DND-41 (cell line): ENCODE results near the gene ZSWIM8.

Source experiments
- ATAC-seq: fragments of 200-7000 bp; cut with Tn5 transposase; 3 replicates; pipeline ENCODE4 v1.9.1; 2021; ENCODE audit warnings: low read depth; ENCODE audit not compliant: insufficient read depth
- DNase-seq: peaks from one replicate; pipeline ENCODE4 v3.0.0-alpha.2; 2020
- H2AFZ ChIP-seq: 2 replicates; pipeline ENCODE4 v1.6.0; 2012; ENCODE audit warnings: low read depth, low read length
- H3K27ac ChIP-seq: 2 replicates; pipeline ENCODE4 v1.5.1; 2012; ENCODE audit warnings: low read length, inconsistent platforms
- H3K27me3 ChIP-seq: fragments of 200-600 bp; sonication (generic); 2 replicates; pipeline ENCODE4 v1.6.0; 2012; ENCODE audit warnings: low read length, mild to moderate bottlenecking, inconsistent platforms; ENCODE audit not compliant: insufficient read depth, poor library complexity
- H3K36me3 ChIP-seq: 2 replicates; pipeline ENCODE4 v1.5.1; 2012; ENCODE audit warnings: low read length, inconsistent platforms; ENCODE audit not compliant: insufficient read depth
- H3K4me1 ChIP-seq: 2 replicates; pipeline ENCODE4 v1.5.1; 2012; ENCODE audit warnings: mild to moderate bottlenecking, low read length; ENCODE audit not compliant: insufficient read depth
- H3K4me2 ChIP-seq: 2 replicates; pipeline ENCODE4 v1.6.0; 2012; ENCODE audit warnings: mild to moderate bottlenecking, moderate library complexity, low read length, inconsistent platforms; ENCODE audit not compliant: insufficient read depth
- H3K4me3 ChIP-seq, 2 experiments: fragments of 200-600 bp in 1 of 2; shearing (Covaris generic) in 1 of 2; 2 replicates each; pipeline ENCODE4 v1.5.1; 2012 to 2016; ENCODE audit warnings: inconsistent platforms in 2 of 2, low read length in 2 of 2, mild to moderate bottlenecking in 2 of 2, low read depth in 1 of 2, moderate library complexity in 1 of 2
- H3K79me2 ChIP-seq: 2 replicates; pipeline ENCODE4 v1.6.0; 2012; ENCODE audit warnings: low read length, inconsistent platforms; ENCODE audit not compliant: insufficient read depth
- H3K9ac ChIP-seq: 2 replicates; pipeline ENCODE4 v1.6.0; 2012; ENCODE audit warnings: low read depth, mild to moderate bottlenecking, inconsistent platforms, low read length, moderate library complexity
- H3K9me3 ChIP-seq: 2 replicates; pipeline ENCODE4 v1.5.1; 2012; ENCODE audit warnings: low read length, moderate library complexity, mild to moderate bottlenecking, inconsistent platforms; ENCODE audit not compliant: insufficient read depth, severe bottlenecking
- H4K20me1 ChIP-seq: 2 replicates; pipeline ENCODE4 v1.6.0; 2012; ENCODE audit warnings: low read length; ENCODE audit not compliant: insufficient read depth
- CTCF ChIP-seq: IDR thresholded peaks from 2 replicates; pipeline ENCODE4 v1.5.1; 2012; ENCODE audit warnings: borderline replicate concordance, low read length, moderate library complexity, mild to moderate bottlenecking; ENCODE audit not compliant: poor library complexity, severe bottlenecking; ENCODE audit errors: extremely low read depth
- EZH2 ChIP-seq: IDR thresholded peaks from 3 replicates; pipeline ENCODE4 v1.6.1; 2012; ENCODE audit warnings: borderline replicate concordance, low read depth, mild to moderate bottlenecking, moderate library complexity, low read length, inconsistent platforms; ENCODE audit not compliant: severe bottlenecking

The ZSWIM8 gene

GRCh38 chr10:73836427-73836980, 51.1 kb downstream of the ZSWIM8 start:
- Histone ChIP-seq H3K36me3 (peaks cover 51% of the 10 kb centered on the region), H2AFZ (no peak overlapping the region), H4K20me1 (no peaks in the 10 kb centered on the region), H3K27ac (no peak overlapping the region), H3K4me2 (no peak overlapping the region), H3K4me3 (no peak overlapping the region), H3K79me2 (no peaks in the 10 kb centered on the region), H3K27me3 (no peaks in the 10 kb centered on the region), H3K9ac (no peak overlapping the region), H3K4me1 (no peaks in the 10 kb centered on the region), H3K9me3 (no peaks in the 10 kb centered on the region)
- DNase-seq (no peak), ATAC-seq (no peak)
- TF ChIP-seq CTCF = no peak
- TF ChIP-seq EZH2 = no peak

GRCh38 chr10:73837072-73837471, 51.7 kb downstream of the ZSWIM8 start:
- H3K27ac ChIP-seq = no peak overlapping the region

GRCh38 chr10:73838008-73838567, 52.7 kb downstream of the ZSWIM8 start:
- peaks cover 62% of the 10 kb centered on the region for H3K36me3 ChIP-seq
- H3K79me2 ChIP-seq = no peaks in the 10 kb centered on the region
- H3K27me3 ChIP-seq = no peaks in the 10 kb centered on the region
- no peak overlapping the region for H3K4me2 ChIP-seq
- ATAC-seq = no peak
- no peak overlapping the region for H3K27ac ChIP-seq
- no peaks in the 10 kb centered on the region for H3K9me3 ChIP-seq
- no peak overlapping the region for H3K9ac ChIP-seq
- H3K4me3 ChIP-seq = no peak overlapping the region
- no peak for TF ChIP-seq EZH2
- no peak for TF ChIP-seq CTCF
- no peaks in the 10 kb centered on the region for H4K20me1 ChIP-seq
- H3K4me1 ChIP-seq = no peaks in the 10 kb centered on the region
- no peak overlapping the region for H2AFZ ChIP-seq
- DNase-seq = no peak

More at GRCh38 chr10:73837072-73837471, 51.7 kb downstream of the ZSWIM8 start:
- Histone ChIP-seq H2AFZ (no peak overlapping the region), H3K4me2 (no peak overlapping the region), H3K4me3 (no peak overlapping the region), H3K4me1 (no peaks in the 10 kb centered on the region), H3K9ac (no peak overlapping the region), H3K9me3 (no peaks in the 10 kb centered on the region), H3K27me3 (no peaks in the 10 kb centered on the region), H3K36me3 (peaks cover 56% of the 10 kb centered on the region), H4K20me1 (no peaks in the 10 kb centered on the region), H3K79me2 (no peaks in the 10 kb centered on the region)
- ATAC-seq (no peak), DNase-seq (no peak)
- TF ChIP-seq CTCF = no peak
- TF ChIP-seq EZH2 = no peak

GRCh38 chr10:73838827-73839226, 53.4 kb downstream of the ZSWIM8 start:
- Histone ChIP-seq H3K36me3 (peaks cover 70% of the 10 kb centered on the region), H3K4me3 (no peak overlapping the region), H2AFZ (no peak overlapping the region), H3K4me1 (no peaks in the 10 kb centered on the region), H3K27me3 (no peaks in the 10 kb centered on the region), H4K20me1 (no peaks in the 10 kb centered on the region), H3K4me2 (no peak overlapping the region), H3K9ac (no peak overlapping the region), H3K79me2 (no peaks in the 10 kb centered on the region), H3K27ac (no peak overlapping the region), H3K9me3 (no peaks in the 10 kb centered on the region)
- TF ChIP-seq CTCF (no peak), EZH2 (no peak)
- ATAC-seq = no peak
- DNase-seq = no peak
